Panc1 (cell line): ENCODE measurements around the gene SMCO1.

Experiments used
- TF ChIP-seq, protein P1 (sequence below): fragments of 450-650 bp; IDR thresholded peaks from 2 replicates; pipeline ENCODE4 v1.5.1; 2017; ENCODE audit warnings: mild to moderate bottlenecking
- TF ChIP-seq, protein P2 (sequence below), 2 experiments: IDR thresholded peaks; 2 replicates each; pipeline ENCODE4 v1.6.1; 2011 to 2012; ENCODE audit warnings: low read depth in 2 of 2, control low read depth in 1 of 2, low read length in 1 of 2, mild to moderate bottlenecking in 1 of 2, moderate library complexity in 1 of 2; ENCODE audit not compliant: insufficient read depth in 1 of 2

DNA sequence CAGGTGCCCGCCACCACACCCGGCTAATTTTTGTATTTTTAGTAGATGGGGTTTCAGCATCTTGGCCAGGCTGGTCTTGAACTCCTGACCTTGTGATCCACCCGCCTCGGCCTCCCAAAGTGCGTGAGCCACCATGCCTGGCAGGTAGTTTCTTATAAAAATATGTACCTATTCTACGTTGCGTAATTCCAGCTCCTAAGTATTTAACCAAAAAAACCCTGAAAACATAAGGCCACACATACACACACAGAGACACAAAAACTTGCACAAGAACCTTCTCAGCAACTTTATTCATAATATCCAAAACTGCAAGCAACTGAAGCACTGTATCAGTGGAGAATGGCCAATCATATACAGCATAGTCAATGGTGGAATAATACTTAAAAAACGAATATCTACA lies 16.8 kb downstream of the SMCO1 start:
- TF ChIP-seq, protein P1, sequence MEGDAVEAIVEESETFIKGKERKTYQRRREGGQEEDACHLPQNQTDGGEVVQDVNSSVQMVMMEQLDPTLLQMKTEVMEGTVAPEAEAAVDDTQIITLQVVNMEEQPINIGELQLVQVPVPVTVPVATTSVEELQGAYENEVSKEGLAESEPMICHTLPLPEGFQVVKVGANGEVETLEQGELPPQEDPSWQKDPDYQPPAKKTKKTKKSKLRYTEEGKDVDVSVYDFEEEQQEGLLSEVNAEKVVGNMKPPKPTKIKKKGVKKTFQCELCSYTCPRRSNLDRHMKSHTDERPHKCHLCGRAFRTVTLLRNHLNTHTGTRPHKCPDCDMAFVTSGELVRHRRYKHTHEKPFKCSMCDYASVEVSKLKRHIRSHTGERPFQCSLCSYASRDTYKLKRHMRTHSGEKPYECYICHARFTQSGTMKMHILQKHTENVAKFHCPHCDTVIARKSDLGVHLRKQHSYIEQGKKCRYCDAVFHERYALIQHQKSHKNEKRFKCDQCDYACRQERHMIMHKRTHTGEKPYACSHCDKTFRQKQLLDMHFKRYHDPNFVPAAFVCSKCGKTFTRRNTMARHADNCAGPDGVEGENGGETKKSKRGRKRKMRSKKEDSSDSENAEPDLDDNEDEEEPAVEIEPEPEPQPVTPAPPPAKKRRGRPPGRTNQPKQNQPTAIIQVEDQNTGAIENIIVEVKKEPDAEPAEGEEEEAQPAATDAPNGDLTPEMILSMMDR, result no peak
- TF ChIP-seq, protein P2, sequence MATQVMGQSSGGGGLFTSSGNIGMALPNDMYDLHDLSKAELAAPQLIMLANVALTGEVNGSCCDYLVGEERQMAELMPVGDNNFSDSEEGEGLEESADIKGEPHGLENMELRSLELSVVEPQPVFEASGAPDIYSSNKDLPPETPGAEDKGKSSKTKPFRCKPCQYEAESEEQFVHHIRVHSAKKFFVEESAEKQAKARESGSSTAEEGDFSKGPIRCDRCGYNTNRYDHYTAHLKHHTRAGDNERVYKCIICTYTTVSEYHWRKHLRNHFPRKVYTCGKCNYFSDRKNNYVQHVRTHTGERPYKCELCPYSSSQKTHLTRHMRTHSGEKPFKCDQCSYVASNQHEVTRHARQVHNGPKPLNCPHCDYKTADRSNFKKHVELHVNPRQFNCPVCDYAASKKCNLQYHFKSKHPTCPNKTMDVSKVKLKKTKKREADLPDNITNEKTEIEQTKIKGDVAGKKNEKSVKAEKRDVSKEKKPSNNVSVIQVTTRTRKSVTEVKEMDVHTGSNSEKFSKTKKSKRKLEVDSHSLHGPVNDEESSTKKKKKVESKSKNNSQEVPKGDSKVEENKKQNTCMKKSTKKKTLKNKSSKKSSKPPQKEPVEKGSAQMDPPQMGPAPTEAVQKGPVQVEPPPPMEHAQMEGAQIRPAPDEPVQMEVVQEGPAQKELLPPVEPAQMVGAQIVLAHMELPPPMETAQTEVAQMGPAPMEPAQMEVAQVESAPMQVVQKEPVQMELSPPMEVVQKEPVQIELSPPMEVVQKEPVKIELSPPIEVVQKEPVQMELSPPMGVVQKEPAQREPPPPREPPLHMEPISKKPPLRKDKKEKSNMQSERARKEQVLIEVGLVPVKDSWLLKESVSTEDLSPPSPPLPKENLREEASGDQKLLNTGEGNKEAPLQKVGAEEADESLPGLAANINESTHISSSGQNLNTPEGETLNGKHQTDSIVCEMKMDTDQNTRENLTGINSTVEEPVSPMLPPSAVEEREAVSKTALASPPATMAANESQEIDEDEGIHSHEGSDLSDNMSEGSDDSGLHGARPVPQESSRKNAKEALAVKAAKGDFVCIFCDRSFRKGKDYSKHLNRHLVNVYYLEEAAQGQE (IDR thresholded peaks at IDR 0.05; ENCODE audit: insufficient read depth in 1 of 2, low read depth in 2 of 2, low read length in 1 of 2), result no peak
